SK-N-SH (cell line): ENCODE data around the gene ZNF774. TPM values are rescaled to one million over a fixed set of nuclear protein-coding genes. Genes with fewer than 3 reads are reported as not detected.

ENCODE experiments used
- CTCF ChIA-PET: fragments of 300-600, 350-600 bp; formaldehyde crosslinking; extraction: SDS; loops from one replicate; lab custom pipeline; 2021; lab: Yijun Ruan, JAX
- POLR2A ChIA-PET: fragments of 350-600 bp; sonication (Branson Sonifier 250); formaldehyde crosslinking; extraction: SDS; loops from one replicate; lab custom pipeline; 2020; ENCODE audit warnings: antibody characterized with exemption, inconsistent platforms; lab: Yijun Ruan, JAX
- DNase-seq: peaks from one replicate; pipeline ENCODE4 v3.0.0; 2012
- H2AFZ ChIP-seq: fragments of 200-600 bp; sonication (generic); 2 replicates; pipeline ENCODE4 v1.8.1; 2016; ENCODE audit warnings: antibody characterized with exemption, mild to moderate bottlenecking, low read depth
- H3F3A ChIP-seq: fragments of 200-600 bp; sonication (generic); replicated peaks from 2 replicates; pipeline ENCODE3; 2016; ENCODE audit warnings: antibody characterized with exemption, mild to moderate bottlenecking; ENCODE audit not compliant: insufficient read depth
- H3K27ac ChIP-seq, 2 experiments: fragments of 200-500 bp in 1 of 2; fragments of 200-600 bp in 1 of 2; sonication (Bioruptor generic) in 1 of 2; sonication (generic), shearing (Covaris generic) in 1 of 2; 2 replicates each; pipeline versions ENCODE4 v1.5.1 to v1.6.1; 2014 to 2016; ENCODE audit warnings: low read depth in 2 of 2, inconsistent platforms in 1 of 2, low read length in 1 of 2, mild to moderate bottlenecking in 1 of 2, mixed read lengths in 1 of 2
- H3K27me3 ChIP-seq: fragments of 200-600 bp; sonication (generic), shearing (Covaris generic); 2 replicates; pipeline ENCODE4 v1.6.1; 2016; ENCODE audit warnings: mixed run types; ENCODE audit not compliant: insufficient read depth
- H3K36me3 ChIP-seq, 2 experiments: fragments of 200-500 bp in 1 of 2; fragments of 200-600 bp in 1 of 2; sonication (Bioruptor generic) in 1 of 2; sonication (generic) in 1 of 2; replicated peaks in 1 of 2; 2 replicates each; pipeline versions ENCODE3 to v1.5.1; 2014 to 2016; ENCODE audit warnings: low read length in 1 of 2, mild to moderate bottlenecking in 1 of 2; ENCODE audit not compliant: insufficient read depth in 2 of 2, control insufficient read depth in 1 of 2
- H3K4me1 ChIP-seq, 2 experiments: fragments of 200-500 bp in 1 of 2; fragments of 200-600 bp in 1 of 2; sonication (Bioruptor generic) in 1 of 2; sonication (generic), shearing (Covaris generic) in 1 of 2; 2 replicates each; pipeline versions ENCODE4 v1.5.1 to v1.6.1; 2014 to 2016; ENCODE audit warnings: low read depth in 1 of 2, low read length in 1 of 2, mixed run types in 1 of 2; ENCODE audit not compliant: insufficient read depth in 2 of 2, control insufficient read depth in 1 of 2
- H3K4me2 ChIP-seq: fragments of 200-600 bp; sonication (generic), shearing (Covaris generic); 2 replicates; pipeline ENCODE4 v1.6.1; 2017; ENCODE audit warnings: mixed run types
- H3K4me3 ChIP-seq, 2 experiments: fragments of 200-500 bp in 1 of 2; fragments of 200-600 bp in 1 of 2; sonication (Bioruptor generic) in 1 of 2; sonication (generic), shearing (Covaris generic) in 1 of 2; 2 replicates each; pipeline versions ENCODE4 v1.5.1 to v1.8.1; 2014 to 2016; ENCODE audit warnings: low read depth in 2 of 2, inconsistent platforms in 1 of 2, low read length in 1 of 2, mild to moderate bottlenecking in 1 of 2, mixed read lengths in 1 of 2, moderate library complexity in 1 of 2
- H3K79me2 ChIP-seq: fragments of 200-600 bp; sonication (generic); 2 replicates; pipeline ENCODE4 v1.8.1; 2017; ENCODE audit warnings: mild to moderate bottlenecking; ENCODE audit not compliant: insufficient read depth
- H3K9ac ChIP-seq: fragments of 200-600 bp; sonication (generic); 2 replicates; pipeline ENCODE4 v1.6.1; 2017; ENCODE audit warnings: mixed run types
- H3K9me2 ChIP-seq: fragments of 200-600 bp; sonication (generic); 2 replicates; pipeline ENCODE4 v1.6.1; 2017; ENCODE audit warnings: mixed run types
- H3K9me3 ChIP-seq: fragments of 200-600 bp; sonication (generic); 2 replicates; pipeline ENCODE4 v1.6.1; 2017; ENCODE audit warnings: mixed run types, mild to moderate bottlenecking, moderate library complexity
- H4K20me1 ChIP-seq: fragments of 200-600 bp; sonication (generic); 2 replicates; pipeline ENCODE4 v1.6.1; 2017; ENCODE audit warnings: mild to moderate bottlenecking, mixed run types; ENCODE audit not compliant: insufficient read depth
- CHD2 ChIP-seq: fragments of 150-350 bp; IDR thresholded peaks from 2 replicates; pipeline ENCODE4 v1.6.1; 2018; ENCODE audit warnings: low read length; ENCODE audit not compliant: partially characterized antibody
- ELF1 ChIP-seq: IDR thresholded peaks from 2 replicates; pipeline ENCODE4 v1.4.0; 2012
- EP300 ChIP-seq, 2 experiments: IDR thresholded peaks; 2 replicates each; pipeline versions ENCODE4 v1.4.0 to v1.6.1; 2012; ENCODE audit warnings: borderline replicate concordance in 1 of 2, low read depth in 1 of 2, low read length in 1 of 2
- EZH2phosphoT487 ChIP-seq: fragments of 200-600 bp; sonication (generic); IDR thresholded peaks from 2 replicates; pipeline ENCODE4 v1.6.1; 2017; ENCODE audit warnings: low read depth, mixed run types, mild to moderate bottlenecking, antibody characterized with exemption, moderate library complexity, borderline replicate concordance
- FOXM1 ChIP-seq: IDR thresholded peaks from 2 replicates; pipeline ENCODE4 v1.4.0; 2012; ENCODE audit warnings: low read depth, mild to moderate bottlenecking
- GABPA ChIP-seq: IDR thresholded peaks from 2 replicates; pipeline ENCODE4 v1.4.0; 2012; ENCODE audit warnings: low read depth, mild to moderate bottlenecking
- GATA2 ChIP-seq: sonication (generic); formaldehyde crosslinking; IDR thresholded peaks from 2 replicates; pipeline ENCODE4 v1.5.0; 2020; ENCODE audit warnings: mild to moderate bottlenecking, missing genetic modification reagents
- MEF2A ChIP-seq: IDR thresholded peaks from 2 replicates; pipeline ENCODE4 v1.4.0; 2012; ENCODE audit warnings: low read depth, borderline replicate concordance
- NFIC ChIP-seq: IDR thresholded peaks from 2 replicates; pipeline ENCODE4 v1.4.0; 2012; ENCODE audit warnings: borderline replicate concordance
- NRF1 ChIP-seq: IDR thresholded peaks from 2 replicates; pipeline ENCODE4 v1.6.1; 2012; ENCODE audit warnings: low read depth, mild to moderate bottlenecking, low read length
- POLR2AphosphoS5 ChIP-seq: IDR thresholded peaks from 2 replicates; pipeline ENCODE4 v1.6.1; 2012; ENCODE audit warnings: low read depth, low read length
- RAD21 ChIP-seq: IDR thresholded peaks from 2 replicates; pipeline ENCODE4 v1.6.1; 2012; ENCODE audit warnings: mild to moderate bottlenecking, low read length
- RCOR1 ChIP-seq: fragments of 150-350 bp; IDR thresholded peaks from 2 replicates; pipeline ENCODE4 v1.6.1; 2017; ENCODE audit warnings: antibody characterized with exemption, low read length
- RXRA ChIP-seq: IDR thresholded peaks from 2 replicates; pipeline ENCODE4 v1.4.0; 2012; ENCODE audit warnings: low read depth, mild to moderate bottlenecking, borderline replicate concordance
- SIN3A ChIP-seq: IDR thresholded peaks from 2 replicates; pipeline ENCODE4 v1.6.1; 2012; ENCODE audit warnings: low read depth, mild to moderate bottlenecking, low read length, moderate library complexity, borderline replicate concordance
- SMC3 ChIP-seq: IDR thresholded peaks from 2 replicates; pipeline ENCODE4 v1.6.1; 2012; ENCODE audit warnings: low read depth, low read length, improper control_type of control experiment
- TAF1 ChIP-seq: IDR thresholded peaks from 2 replicates; pipeline ENCODE4 v1.6.1; 2012; ENCODE audit warnings: low read depth, mild to moderate bottlenecking, low read length, moderate library complexity, borderline replicate concordance
- TCF12 ChIP-seq: IDR thresholded peaks from 2 replicates; pipeline ENCODE4 v1.4.0; 2012
- TEAD4 ChIP-seq: IDR thresholded peaks from 2 replicates; pipeline ENCODE4 v1.4.0; 2012; ENCODE audit warnings: mild to moderate bottlenecking, borderline replicate concordance; ENCODE audit not compliant: insufficient read depth
- YY1 ChIP-seq: IDR thresholded peaks from 2 replicates; pipeline ENCODE4 v1.4.0; 2012; ENCODE audit warnings: low read depth, mild to moderate bottlenecking
- WGBS: methylation state at CpG from one replicate; pipeline ENCODE4 v1.1.6; 2017; ENCODE audit warnings: low lambda C conversion rate; 5-methylcytosine and 5-hydroxymethylcytosine counted together
- polyA plus RNA-seq, 3 experiments: library from polyadenylated mRNA; depleted of rRNA; stranded (reverse); fragments of >200 nt; gene quantifications; 2 replicates each; pipeline ENCODE4 v1.2.3, GENCODE V29; 2012
- TF ChIP-seq, protein P1 (sequence below): IDR thresholded peaks from 2 replicates; pipeline ENCODE4 v1.6.1; 2012; ENCODE audit warnings: mild to moderate bottlenecking, low read depth, low read length, moderate library complexity
- TF ChIP-seq, protein P2 (sequence below): fragments of 200-600 bp; sonication (generic); IDR thresholded peaks from 2 replicates; pipeline ENCODE4 v1.6.1; 2017; ENCODE audit warnings: antibody characterized with exemption, mild to moderate bottlenecking, moderate library complexity
- TF ChIP-seq, protein P3 (sequence below): IDR thresholded peaks from 2 replicates; pipeline ENCODE4 v1.4.0; 2012; ENCODE audit warnings: low read depth
- TF ChIP-seq, protein P4 (sequence below): fragments of 150-350 bp; IDR thresholded peaks from 2 replicates; pipeline ENCODE4 v1.6.1; 2016; ENCODE audit warnings: mild to moderate bottlenecking, low read depth, low read length
- TF ChIP-seq, protein P5 (sequence below): IDR thresholded peaks from 2 replicates; pipeline ENCODE4; 2012
- TF ChIP-seq, protein P6 (sequence below): fragments of 150-350 bp; IDR thresholded peaks from 2 replicates; pipeline ENCODE4 v1.6.1; 2017; ENCODE audit warnings: antibody characterized with exemption, low read length, low read depth, borderline replicate concordance

The ZNF774 gene
- polyA plus RNA-seq, 1 of the 3 experiments (the other 2 are of a cell fraction), result 1.8 TPM

DNA sequence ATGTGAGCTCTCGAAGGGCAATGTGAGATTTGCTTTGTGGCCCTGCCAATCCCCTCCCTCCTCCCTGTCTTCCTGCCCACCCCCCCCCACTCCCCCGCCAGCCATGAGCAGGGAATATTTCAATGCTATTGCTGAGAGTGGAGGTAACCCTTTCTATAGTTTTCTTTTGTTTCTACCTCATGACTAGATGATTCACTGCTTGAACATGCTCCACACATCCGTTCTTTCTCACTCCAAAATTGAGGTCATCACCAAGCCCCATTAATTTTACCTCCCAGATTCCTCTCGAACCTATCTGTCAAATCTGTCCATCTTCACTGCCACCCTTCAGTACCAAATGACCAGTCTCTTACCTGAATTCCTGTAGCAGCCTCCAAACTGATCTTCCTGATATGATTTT lies 12.2 kb downstream of the ZNF774 start:
- H3K4me3 ChIP-seq, result no peak overlapping the region
- no peaks in the 10 kb centered on the region for H3K9me2 ChIP-seq
- ChIA-PET POLR2A (no interaction called here), CTCF (no interaction called here)
- H3K4me1 ChIP-seq, result peaks cover 0 to 19% of the 10 kb centered on the region in 2 experiments
- H3F3A ChIP-seq, result peaks cover 27% of the 10 kb centered on the region
- no peak overlapping the region for H2AFZ ChIP-seq
- H3K9ac ChIP-seq, result peak overlapping the region; percentile 45; the same call in 1 of the 2 replicates
- no peaks in the 10 kb centered on the region for H3K9me3 ChIP-seq
- H3K36me3 ChIP-seq, result peaks cover 0 to 2% of the 10 kb centered on the region in 2 experiments
- H3K4me2 ChIP-seq, result no peak overlapping the region
- DNase-seq, result no peak
- H3K27ac ChIP-seq, result peak overlapping the region in 1 of 2 experiments; percentile 91; a peak in 2 of 4 replicates
- no peaks in the 10 kb centered on the region for H3K79me2 ChIP-seq
- no peaks in the 10 kb centered on the region for H4K20me1 ChIP-seq
- WGBS, result 24% methylated on average over 4 of the region's 4 CpGs
- H3K27me3 ChIP-seq, result no peaks in the 10 kb centered on the region
- TF ChIP-seq, protein P1, sequence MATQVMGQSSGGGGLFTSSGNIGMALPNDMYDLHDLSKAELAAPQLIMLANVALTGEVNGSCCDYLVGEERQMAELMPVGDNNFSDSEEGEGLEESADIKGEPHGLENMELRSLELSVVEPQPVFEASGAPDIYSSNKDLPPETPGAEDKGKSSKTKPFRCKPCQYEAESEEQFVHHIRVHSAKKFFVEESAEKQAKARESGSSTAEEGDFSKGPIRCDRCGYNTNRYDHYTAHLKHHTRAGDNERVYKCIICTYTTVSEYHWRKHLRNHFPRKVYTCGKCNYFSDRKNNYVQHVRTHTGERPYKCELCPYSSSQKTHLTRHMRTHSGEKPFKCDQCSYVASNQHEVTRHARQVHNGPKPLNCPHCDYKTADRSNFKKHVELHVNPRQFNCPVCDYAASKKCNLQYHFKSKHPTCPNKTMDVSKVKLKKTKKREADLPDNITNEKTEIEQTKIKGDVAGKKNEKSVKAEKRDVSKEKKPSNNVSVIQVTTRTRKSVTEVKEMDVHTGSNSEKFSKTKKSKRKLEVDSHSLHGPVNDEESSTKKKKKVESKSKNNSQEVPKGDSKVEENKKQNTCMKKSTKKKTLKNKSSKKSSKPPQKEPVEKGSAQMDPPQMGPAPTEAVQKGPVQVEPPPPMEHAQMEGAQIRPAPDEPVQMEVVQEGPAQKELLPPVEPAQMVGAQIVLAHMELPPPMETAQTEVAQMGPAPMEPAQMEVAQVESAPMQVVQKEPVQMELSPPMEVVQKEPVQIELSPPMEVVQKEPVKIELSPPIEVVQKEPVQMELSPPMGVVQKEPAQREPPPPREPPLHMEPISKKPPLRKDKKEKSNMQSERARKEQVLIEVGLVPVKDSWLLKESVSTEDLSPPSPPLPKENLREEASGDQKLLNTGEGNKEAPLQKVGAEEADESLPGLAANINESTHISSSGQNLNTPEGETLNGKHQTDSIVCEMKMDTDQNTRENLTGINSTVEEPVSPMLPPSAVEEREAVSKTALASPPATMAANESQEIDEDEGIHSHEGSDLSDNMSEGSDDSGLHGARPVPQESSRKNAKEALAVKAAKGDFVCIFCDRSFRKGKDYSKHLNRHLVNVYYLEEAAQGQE, result no peak
- TF ChIP-seq EZH2phosphoT487 (no peak), FOXM1 (no peak), TEAD4 (no peak), RCOR1 (no peak), TCF12 (peak; percentile 15; the same call in 1 of the 2 replicates), SMC3 (no peak), POLR2AphosphoS5 (peak; percentile 27; the same call in 1 of the 2 replicates), YY1 (no peak), RAD21 (no peak), ELF1 (no peak), GABPA (no peak), GATA2 (CRISPR knock-in tag) (no peak), NRF1 (no peak), NFIC (no peak), SIN3A (no peak), RXRA (no peak), CHD2 (no peak), TAF1 (no peak), EP300 (IDR thresholded peaks at IDR 0.05; ENCODE audit: borderline replicate concordance in 1 of 2, low read depth in 1 of 2, low read length in 1 of 2) (no peak), MEF2A (no peak)
- TF ChIP-seq, protein P2, sequence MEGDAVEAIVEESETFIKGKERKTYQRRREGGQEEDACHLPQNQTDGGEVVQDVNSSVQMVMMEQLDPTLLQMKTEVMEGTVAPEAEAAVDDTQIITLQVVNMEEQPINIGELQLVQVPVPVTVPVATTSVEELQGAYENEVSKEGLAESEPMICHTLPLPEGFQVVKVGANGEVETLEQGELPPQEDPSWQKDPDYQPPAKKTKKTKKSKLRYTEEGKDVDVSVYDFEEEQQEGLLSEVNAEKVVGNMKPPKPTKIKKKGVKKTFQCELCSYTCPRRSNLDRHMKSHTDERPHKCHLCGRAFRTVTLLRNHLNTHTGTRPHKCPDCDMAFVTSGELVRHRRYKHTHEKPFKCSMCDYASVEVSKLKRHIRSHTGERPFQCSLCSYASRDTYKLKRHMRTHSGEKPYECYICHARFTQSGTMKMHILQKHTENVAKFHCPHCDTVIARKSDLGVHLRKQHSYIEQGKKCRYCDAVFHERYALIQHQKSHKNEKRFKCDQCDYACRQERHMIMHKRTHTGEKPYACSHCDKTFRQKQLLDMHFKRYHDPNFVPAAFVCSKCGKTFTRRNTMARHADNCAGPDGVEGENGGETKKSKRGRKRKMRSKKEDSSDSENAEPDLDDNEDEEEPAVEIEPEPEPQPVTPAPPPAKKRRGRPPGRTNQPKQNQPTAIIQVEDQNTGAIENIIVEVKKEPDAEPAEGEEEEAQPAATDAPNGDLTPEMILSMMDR, result no peak
- TF ChIP-seq, protein P3, sequence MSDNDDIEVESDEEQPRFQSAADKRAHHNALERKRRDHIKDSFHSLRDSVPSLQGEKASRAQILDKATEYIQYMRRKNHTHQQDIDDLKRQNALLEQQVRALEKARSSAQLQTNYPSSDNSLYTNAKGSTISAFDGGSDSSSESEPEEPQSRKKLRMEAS, result no peak
- TF ChIP-seq, protein P4, sequence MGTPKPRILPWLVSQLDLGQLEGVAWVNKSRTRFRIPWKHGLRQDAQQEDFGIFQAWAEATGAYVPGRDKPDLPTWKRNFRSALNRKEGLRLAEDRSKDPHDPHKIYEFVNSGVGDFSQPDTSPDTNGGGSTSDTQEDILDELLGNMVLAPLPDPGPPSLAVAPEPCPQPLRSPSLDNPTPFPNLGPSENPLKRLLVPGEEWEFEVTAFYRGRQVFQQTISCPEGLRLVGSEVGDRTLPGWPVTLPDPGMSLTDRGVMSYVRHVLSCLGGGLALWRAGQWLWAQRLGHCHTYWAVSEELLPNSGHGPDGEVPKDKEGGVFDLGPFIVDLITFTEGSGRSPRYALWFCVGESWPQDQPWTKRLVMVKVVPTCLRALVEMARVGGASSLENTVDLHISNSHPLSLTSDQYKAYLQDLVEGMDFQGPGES, result no peak
- TF ChIP-seq, protein P5, sequence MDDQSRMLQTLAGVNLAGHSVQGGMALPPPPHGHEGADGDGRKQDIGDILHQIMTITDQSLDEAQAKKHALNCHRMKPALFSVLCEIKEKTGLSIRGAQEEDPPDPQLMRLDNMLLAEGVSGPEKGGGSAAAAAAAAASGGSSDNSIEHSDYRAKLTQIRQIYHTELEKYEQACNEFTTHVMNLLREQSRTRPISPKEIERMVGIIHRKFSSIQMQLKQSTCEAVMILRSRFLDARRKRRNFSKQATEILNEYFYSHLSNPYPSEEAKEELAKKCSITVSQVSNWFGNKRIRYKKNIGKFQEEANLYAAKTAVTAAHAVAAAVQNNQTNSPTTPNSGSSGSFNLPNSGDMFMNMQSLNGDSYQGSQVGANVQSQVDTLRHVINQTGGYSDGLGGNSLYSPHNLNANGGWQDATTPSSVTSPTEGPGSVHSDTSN, result peak; percentile 87
- TF ChIP-seq, protein P6, sequence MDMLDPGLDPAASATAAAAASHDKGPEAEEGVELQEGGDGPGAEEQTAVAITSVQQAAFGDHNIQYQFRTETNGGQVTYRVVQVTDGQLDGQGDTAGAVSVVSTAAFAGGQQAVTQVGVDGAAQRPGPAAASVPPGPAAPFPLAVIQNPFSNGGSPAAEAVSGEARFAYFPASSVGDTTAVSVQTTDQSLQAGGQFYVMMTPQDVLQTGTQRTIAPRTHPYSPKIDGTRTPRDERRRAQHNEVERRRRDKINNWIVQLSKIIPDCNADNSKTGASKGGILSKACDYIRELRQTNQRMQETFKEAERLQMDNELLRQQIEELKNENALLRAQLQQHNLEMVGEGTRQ, result no peak
